Left ventricle myocardium superior (tissue), 1 donor: ENCODE results near the gene PKD1. TPM values are rescaled to one million over a fixed set of nuclear protein-coding genes. Genes with fewer than 3 reads are reported as not detected.
A peak's percentile ranks its signal among the peaks of the same experiment; 100 is the strongest.

ENCODE experiments used
- ATAC-seq: fragments of 200-7000 bp; cut with Tn5 transposase; one replicate; pipeline ENCODE4 v1.9.1; 2020; ENCODE audit warnings: mild to moderate bottlenecking, moderate library complexity
- DNase-seq: peaks from one replicate; pipeline ENCODE4 v3.0.0-alpha.2; 2020
- intact Hi-C: fragments of 100-400 bp; cut with micrococcal nuclease; formaldehyde crosslinking; loops from one replicate; pipeline ENCODE4 v1.11.0; 2022
- total RNA-seq: library from RNA; stranded (reverse); fragmentation: NEBNext Ultra II Directional; extraction: Animal tissue kit (Norgen Biotek cat#: 25700); gene quantifications from one replicate; pipeline ENCODE4 v1.2.1, GENCODE V29; 2021
- donor health status: DM: no; HTN: yes; CAD: no; lungs with severe emphysema.

PKD1 gene
- total RNA-seq, 1 donor from 2014 or later, result 92.9 TPM

DNA sequence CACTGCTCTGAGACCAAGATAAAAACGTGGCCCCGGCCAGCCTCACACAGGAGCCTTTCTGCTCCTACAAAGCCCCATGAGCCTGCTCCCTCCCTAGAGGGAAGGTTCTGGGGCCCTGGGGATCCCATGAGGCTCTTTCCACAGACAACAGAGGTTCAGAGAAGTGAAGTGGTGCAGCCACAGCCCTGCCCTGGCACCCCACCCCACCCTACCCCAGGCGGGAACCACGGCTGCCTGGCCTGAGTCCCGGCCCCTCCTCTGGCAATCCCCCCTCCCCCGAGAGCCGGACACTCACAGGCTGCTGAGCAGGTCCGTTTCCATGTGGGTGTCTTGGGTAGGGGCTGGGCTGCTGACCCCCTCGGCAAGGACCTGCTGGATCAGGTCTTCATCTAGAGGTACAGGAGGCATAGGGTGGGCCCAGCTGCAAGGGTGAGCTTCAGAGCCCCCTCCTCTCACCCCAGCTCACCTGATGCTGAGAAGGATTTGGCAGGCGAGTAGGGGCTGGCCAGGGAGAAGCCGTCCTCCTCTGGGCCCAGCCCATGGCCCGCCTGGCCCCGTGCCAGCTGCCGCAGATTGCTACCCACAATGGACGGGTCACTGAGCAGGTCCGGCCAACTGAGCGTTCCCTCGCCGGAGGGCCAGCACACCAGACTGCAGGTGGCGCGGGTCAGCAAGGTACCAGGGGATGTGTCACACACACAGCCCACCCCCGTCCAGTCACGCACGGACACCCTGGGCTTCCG lies 38.7 kb downstream of the PKD1 start:
- DNase-seq, result no peak
- ATAC-seq, result peak; percentile 10
- intact Hi-C loops, result no loop called here

DNA sequence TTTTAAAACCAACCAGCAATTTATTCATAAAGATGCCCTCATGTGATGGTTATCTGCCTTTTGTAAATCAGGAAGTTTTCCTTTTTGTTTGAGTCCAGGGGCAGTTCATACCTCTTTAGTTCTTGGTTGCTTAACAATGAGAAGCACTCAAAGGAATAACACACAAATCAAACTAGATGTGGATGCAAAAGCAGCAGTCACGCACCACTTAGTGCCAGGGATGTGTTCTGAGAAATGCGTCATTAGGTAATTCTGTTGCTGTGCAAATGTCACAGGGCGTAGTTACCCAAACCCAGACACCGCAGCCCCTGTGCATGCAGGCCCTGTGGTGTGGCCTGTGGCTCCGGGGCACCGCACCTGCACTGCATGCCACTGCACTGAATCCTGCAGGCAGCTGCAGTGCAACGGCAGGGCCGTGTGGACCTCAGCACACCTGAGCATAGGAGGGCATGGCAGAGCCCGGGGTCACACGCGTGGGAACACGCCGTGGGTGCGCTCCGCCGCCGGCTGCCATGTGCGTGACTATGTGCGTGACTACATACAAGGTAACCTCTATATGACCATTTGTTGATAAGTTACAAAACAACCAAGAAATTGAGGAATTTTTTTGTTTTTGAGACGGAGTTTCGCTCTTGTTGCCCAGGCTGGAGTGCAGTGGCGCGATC lies 39.6 kb downstream of the PKD1 start:
- no peak for DNase-seq
- intact Hi-C loops, result no loop called here
- ATAC-seq, result no peak

DNA sequence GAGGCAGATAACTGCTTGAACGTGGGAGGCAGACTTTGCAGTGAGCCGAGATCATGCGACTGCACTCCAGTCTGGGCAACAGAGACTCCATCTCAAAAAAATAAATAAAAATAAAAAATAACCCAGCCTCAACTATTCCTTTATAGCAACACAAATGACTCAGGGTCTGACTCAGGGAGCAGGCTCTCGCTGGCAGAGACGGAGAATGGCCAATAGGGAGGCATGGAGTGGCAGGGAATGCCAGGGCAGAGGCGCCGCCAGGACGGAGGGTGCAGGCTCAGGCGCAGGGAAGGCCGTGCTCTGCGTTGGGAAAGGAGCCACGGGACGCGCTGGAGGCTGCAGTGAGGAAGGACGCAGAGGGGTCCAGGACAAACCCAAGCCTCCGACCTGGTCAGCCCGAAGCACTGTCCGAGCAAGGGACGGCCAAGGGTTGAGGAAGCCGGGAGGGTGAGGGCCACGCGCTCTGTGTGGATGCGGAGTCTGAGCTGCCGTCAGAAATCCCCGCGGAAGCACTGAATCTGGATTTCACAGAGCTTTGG lies 40.3 kb downstream of the PKD1 start:
- intact Hi-C loops, result no loop called here
- ATAC-seq, result no peak
- no peak for DNase-seq

DNA sequence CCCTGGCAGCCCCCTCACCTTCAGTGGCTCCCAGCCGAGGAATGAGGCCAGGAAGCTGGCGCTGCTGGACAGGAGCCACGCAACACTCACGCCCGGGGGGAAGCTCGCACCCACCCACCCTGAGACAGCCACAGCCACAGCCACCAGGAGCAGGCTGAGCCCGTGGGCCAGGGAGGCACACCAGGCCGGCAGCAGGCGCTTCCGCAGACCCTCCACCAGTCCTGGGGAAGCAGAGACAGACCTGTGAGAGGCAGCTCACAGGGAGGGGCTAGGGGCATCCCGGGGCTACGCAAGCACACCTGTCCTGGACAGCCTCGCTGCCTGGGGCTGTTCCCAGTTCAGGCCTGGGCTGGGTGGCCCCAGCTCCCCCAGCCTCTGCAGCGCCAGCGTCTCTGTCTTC lies 41.9 kb downstream of the PKD1 start:
- intact Hi-C loops, result no loop called here
- DNase-seq (no peak), ATAC-seq (no peak)

DNA sequence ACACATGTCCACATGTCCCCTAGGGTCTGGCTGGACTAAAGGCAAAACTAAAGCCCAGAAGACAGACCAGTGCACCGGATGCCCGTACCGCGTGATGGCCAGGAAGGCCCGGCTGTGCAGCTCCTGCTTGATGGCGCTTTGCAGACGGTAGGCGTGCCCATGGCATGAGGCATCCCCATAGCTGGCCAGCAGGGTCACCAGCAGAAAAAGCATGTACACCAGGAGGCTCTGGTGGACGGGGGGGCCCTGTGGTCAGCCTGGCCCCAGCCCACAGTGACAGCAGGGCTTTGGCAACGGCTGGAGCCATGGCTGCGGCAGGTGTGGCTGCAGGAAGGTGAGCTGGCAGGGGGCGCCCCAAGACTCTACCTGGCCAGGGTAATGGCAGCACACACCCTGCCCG lies 42.8 kb downstream of the PKD1 start:
- ATAC-seq, result no peak
- intact Hi-C loops, result no loop called here
- no peak for DNase-seq

DNA sequence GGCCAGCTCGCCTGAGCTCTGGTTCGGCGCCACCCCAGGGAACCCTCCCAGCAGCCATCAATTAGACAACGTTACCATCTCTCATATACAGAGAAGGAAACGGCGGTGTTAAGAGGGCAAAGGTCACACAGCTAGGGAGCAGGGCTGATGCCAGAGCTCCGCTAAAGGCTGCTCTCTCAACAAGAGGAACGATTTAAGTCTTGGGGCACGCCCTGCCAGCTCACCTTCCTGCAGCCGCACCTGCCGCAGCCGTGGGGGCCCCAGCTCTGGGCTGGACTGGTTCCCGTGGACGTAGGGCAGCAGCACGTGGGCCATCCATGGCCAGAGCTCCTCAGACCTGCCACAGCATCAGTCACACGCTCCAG lies 43.5 kb downstream of the PKD1 start:
- intact Hi-C loops, result no loop called here
- DNase-seq, result no peak

DNA sequence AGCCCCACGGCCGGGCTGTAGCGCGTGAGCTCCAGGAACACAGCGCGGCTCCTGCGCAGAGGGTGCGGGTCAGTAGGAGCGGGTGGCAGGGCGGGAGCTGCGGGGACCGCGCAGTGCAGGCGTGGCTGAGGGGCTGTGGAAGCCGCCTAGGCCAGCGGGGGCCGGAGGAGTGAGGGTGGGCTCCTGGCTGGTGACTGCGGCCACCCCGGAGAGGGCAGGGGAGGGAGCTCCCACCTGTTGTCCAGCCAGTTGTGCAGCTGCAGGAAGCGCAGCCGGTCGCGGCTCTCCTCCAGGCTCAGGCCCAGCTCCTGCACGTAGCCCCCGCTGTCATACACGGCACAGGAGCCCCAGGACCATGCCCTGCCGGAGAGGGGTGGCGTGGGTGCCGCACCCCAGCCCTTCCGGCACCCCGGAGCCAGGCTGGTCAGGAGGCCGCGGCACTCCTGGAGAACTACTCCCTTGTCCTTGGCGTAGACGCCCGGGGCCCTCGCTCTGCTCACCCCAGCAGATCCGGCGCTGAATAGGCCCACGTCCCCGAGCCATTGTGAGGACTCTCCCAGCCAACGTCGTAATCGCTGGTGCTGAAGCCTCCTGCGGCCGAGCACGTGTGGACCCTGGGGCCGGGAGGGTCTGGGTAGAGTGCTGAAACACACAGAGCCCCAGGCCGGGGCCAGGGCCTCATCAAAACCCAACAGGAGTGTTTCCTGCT lies 44.0 kb downstream of the PKD1 start:
- ATAC-seq, result no peak
- DNase-seq, result no peak

More for the DNA sequence above, 43.5 kb downstream of the PKD1 start:
- ATAC-seq, result no peak

DNA sequence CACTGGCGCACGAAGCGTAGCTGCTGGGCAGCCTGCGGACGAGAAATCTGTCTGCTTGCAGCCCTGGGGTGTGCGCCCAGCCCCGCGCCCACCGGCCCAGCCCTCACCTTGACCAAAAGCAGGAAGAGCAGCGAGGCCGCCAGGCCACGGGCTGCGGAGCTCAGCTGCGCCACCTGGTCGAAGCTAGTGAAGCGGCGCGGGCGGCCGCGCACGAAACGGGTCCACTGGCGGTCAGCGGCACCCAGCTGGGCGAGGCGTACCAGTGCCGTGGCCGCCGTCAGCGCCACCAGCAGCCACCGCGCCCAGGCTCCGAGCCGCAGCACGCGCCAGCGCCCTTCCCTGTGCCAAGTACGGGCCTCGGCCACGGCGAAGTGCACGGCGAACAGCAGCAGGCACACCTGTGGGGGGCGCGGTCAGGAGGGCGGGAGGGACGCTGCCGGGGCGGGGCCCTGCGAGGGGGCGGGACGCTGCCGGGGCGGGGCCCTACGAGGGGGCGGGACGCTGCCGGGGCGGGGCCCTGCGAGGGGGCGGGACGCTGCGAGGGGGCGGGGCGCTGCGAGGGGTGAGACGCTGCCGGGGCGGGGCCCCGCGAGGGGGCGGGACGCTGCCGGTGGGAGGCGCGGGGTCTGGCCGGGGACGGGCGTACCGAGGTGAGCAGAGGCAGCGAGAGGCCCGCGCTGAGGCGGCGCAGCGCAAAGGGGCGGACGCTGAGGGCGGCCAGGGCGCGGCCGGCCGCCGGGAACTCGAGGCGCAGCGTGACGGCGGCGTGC lies 44.7 kb downstream of the PKD1 start:
- peak; percentile 76 for DNase-seq
- ATAC-seq, result peak; percentile 66
- intact Hi-C loops, result no loop called here

More for the DNA sequence above, 44.0 kb downstream of the PKD1 start:
- intact Hi-C loops, result no loop called here

DNA sequence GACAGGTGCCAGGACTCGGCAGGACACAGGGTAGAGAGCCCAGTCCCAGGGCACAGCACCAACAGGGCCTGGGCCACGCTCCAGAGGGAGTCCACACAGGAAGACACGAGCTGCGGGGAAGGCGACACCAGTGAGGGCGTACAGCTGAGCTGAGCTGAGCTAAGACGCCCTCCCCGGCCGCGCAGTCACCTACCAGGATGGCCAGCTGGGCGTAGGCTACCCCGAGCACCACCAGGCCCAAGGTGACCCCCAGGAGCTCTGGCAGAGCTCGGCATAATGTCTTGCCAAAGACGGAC lies 45.3 kb downstream of the PKD1 start:
- ATAC-seq, result peak; percentile 47
- DNase-seq, result peak; percentile 67
- intact Hi-C loops, result no loop called here

DNA sequence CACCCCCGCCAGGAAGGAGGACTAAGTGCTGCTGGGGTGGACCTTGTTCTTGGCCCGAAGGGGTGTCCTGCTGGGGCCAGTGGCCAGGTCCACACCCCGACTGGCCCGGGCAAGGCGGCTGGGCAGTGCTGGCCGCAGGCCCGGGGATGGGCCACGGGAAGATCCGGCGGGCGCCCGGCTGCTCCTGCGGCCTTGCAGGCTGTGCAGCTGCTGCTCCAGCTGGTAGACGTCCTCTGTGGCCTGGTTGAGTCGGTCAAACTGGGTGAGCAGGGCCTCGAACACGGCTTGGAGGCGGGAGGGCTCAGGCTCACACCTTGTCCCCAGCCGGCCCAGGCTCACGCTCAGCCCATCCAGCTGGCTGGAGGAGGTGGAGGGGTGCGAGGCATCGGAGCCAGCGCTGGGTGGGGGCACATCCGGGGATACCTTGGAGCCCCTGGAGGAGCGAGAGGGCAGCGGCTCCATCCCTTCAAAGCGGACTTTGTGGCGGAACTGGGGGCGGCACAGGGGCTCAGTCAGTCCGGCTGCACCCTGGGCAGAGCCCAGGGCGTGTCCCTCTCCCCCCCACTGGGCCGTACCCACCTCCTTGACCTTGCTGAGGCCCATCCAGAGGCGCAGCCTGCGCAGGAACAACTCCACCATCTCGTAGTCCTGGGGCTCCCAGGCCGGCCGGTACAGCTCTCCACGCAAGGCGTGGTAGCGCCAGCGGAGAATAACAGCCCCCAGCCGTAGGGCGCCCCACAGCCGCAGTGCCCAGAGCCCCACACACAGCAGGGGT lies 45.8 kb downstream of the PKD1 start:
- DNase-seq (no peak), ATAC-seq (no peak)
- intact Hi-C loops, result no loop called here

DNA sequence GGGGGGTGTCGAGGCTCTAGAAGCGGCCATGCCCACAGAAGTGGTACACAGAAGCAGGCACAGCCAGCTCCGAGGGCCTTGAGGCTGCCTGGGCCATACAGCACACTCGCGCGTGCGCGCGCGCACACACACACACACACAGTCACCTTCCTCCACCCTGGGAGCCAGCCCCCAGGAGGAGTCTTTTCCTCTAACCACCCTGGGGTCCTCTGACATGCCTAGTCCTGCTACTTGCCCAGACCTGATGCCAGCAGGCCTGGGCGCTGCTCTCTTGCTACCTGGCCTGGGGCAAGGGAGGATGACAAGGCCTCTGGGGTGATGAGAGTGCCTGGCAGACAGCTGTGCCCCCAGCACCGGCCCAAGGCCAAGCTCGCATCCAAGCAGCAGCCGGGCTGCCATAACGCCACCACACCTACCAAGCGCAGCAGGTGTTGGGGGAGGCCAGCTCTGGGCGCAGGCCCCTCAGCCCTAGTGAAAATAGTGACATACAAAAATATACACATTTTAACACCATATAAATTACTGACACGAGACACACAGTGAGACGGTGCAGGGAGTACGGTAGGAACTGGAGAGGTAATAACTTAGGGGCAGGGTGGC lies 46.8 kb downstream of the PKD1 start:
- intact Hi-C loops, result no loop called here
- DNase-seq (no peak), ATAC-seq (no peak)

DNA sequence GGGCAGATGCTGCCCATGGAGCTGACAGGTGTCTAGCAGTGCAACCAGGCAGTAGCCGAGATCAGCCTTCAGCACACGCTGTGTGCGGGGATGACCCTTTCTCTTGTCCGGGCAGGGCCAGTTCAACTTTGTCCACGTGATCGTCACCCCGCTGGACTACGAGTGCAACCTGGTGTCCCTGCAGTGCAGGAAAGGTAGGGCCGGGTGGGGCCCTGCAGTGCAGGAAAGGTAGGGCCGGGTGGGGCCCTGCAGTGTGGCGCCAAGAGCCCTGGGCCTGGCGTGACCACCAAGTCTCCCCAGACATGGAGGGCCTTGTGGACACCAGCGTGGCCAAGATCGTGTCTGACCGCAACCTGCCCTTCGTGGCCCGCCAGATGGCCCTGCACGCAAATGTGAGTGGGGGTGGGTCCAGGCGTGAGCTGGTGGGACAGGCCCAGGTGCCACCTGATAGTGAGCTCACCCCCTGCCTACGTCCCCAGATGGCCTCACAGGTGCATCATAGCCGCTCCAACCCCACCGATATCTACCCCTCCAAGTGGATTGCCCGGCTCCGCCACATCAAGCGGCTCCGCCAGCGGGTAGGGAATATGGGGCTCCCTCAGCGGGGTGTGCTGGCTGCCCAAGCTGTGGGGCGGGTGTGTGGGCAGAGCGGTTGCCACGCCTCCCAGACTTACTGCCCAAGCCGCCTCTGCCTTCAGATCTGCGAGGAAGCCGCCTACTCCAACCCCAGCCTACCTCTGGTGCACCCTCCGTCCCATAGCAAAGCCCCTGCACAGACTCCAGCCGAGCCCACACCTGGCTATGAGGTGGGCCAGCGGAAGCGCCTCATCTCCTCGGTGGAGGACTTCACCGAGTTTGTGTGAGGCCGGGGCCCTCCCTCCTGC lies 47.7 kb downstream of the PKD1 start:
- ATAC-seq (no peak), DNase-seq (no peak)
- intact Hi-C loops, result no loop called here

DNA sequence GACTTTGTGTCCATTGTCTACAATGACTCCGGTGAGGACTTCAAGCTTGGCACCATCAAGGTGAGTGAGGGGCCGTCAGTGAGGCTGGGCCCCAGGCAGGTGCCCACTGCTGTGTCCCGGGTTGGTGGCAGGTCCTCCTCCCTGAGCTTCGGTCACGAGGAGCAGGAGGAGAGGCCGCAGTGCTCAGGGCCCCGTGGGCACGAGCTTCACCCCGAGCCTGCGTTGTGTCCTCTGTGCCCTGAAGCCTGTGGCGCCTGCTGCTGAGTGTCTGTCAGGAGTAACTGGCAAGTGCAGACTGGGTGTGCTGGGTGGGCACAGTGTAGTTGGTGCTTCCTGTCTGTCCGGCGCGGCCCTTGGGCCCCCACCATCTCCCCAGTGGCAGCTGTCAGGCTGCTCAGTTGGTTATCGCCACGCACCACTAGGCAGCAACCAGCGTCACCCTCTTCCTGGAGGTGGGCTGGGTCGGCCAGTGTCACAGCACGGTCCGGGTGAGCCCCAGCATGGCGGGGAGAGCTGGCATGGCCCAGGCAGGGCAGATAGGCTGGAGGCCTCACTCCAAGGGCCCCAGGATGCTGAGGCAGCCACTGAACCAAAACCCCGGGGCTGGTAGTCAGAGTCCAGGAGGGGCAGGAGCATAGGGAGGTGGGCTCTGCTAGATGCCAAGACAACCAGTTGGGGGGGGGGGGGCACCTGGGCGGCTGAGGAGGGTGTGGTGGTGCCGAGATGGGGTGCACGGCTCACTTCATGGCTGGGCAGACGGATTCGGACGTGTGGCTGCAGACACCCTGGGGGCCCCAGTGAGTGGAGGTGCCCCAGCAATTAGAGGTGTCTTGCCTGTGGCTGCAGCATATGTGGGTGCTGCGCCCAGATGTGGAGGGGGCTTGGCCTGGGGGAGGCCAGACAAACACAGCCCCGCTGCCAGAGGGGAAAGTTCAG lies 48.6 kb downstream of the PKD1 start:
- intact Hi-C loops, result no loop called here
- ATAC-seq (no peak), DNase-seq (no peak)

DNA sequence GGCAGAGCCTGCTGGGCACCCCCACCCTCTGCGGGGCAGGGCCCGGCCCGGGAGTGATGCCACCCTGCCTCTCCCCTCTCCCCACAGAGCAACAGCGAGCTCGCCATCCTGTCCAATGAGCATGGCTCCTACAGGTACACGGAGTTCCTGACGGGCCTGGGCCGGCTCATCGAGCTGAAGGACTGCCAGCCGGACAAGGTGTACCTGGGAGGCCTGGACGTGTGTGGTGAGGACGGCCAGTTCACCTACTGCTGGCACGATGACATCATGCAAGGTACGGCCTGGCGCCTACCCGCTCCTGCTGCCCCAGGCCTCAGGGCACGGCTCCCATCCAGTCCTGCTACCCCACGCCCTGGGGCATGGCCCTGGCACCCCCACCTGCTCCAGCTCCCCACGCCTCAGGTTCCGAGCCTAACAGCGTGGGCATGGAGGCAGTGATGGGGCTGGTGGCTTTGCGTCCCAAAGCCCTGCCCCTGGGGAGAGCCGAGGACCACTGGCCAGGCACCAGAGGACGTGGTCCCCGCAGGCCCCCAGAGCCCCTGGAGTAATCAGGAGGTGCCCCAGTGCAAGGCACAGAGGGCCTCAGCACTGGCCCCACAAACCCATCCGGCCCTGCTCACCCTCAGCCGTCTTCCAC lies 49.5 kb downstream of the PKD1 start:
- DNase-seq (no peak), ATAC-seq (no peak)
- intact Hi-C loops, result no loop called here

DNA sequence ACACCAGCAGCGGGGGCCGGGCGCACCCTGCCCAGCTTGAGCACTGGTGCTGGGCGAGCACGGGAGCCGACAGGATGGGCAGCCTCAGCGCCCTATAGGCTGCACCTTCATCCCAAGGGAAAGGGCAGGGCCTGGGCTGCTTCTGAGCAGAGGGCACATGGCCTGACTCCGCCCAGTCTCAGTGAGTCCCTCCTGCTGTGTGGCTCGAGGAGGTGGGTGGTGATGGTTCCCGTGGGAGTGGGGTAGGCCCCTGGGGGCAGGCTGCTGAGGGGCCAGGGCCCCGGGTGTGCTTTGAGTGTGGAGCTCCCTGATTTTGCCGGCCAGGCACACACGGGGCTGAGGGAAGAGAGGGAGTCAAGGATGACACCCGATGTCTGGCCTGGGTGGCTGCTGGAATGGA lies 50.0 kb downstream of the PKD1 start:
- DNase-seq, result no peak
- intact Hi-C loops, result no loop called here
- no peak for ATAC-seq
